Activated CD8-positive, alpha-beta T cell treated with anti-CD3 and anti-CD28 coated beads, Interleukin-2, amount 10 ng/mL, durations not matched to agents 7 days and 5 days (primary cell): ENCODE results near the gene PLCL2. TPM values are rescaled to one million over a fixed set of nuclear protein-coding genes. Genes with fewer than 3 reads are reported as not detected.

Experiments
- ATAC-seq: fragments of 150-1000 bp; cut with Tn5 transposase; one replicate; pipeline ENCODE4 v1.10.0; 2021; ENCODE audit warnings: moderate library complexity
- CTCF ChIA-PET: fragments of 350-600 bp; sonication (Branson Sonifier 250); formaldehyde crosslinking; loops from one replicate; lab custom pipeline; 2021; ENCODE audit warnings: antibody characterized with exemption; lab: Charles Lee
- POLR2A ChIA-PET: fragments of 350-600 bp; sonication (Branson Sonifier 250); formaldehyde crosslinking; loops from one replicate; lab custom pipeline; 2021; ENCODE audit warnings: antibody characterized with exemption; lab: Charles Lee
- DNase-seq: peaks from one replicate; pipeline ENCODE4 v3.0.0-alpha.2; 2020
- H3K27ac Mint-ChIP-seq: one replicate; pipeline ENCODE4 v1.8.0; 2021; ENCODE audit warnings: mild to moderate bottlenecking, mixed read lengths
- H3K27me3 Mint-ChIP-seq: one replicate; pipeline ENCODE4 v1.8.0; 2021; ENCODE audit warnings: low read depth, mixed read lengths
- H3K36me3 Mint-ChIP-seq: one replicate; pipeline ENCODE4 v1.8.0; 2021; ENCODE audit warnings: low read depth, mixed read lengths
- H3K4me1 Mint-ChIP-seq: one replicate; pipeline ENCODE4 v1.8.0; 2021; ENCODE audit warnings: low read depth, mixed read lengths
- H3K4me3 Mint-ChIP-seq: one replicate; pipeline ENCODE4 v1.8.0; 2021; ENCODE audit warnings: mild to moderate bottlenecking, mixed read lengths
- H3K9me3 Mint-ChIP-seq: one replicate; pipeline ENCODE4 v1.8.0; 2022; ENCODE audit warnings: mixed read lengths; ENCODE audit not compliant: insufficient read depth
- total RNA-seq, 2 experiments: library from RNA; stranded (reverse); gene quantifications; one replicate each; pipeline ENCODE4 v1.2.3, GENCODE V29; 2021

PLCL2 gene
- total RNA-seq, 2 experiments from 2014 or later: 33.9 to 35.8 TPM

GRCh38 chr3:17003457-17003856, 118.7 kb downstream of the PLCL2 start:
- ChIA-PET POLR2A (no interaction called here), CTCF (no interaction called here)
- Mint-ChIP-seq H3K27me3 (no peaks in the 10 kb centered on the region), H3K4me3 (no peak overlapping the region), H3K27ac (no peak overlapping the region), H3K9me3 (peaks cover 10% of the 10 kb centered on the region), H3K4me1 (peaks cover 29% of the 10 kb centered on the region), H3K36me3 (peaks cover 8% of the 10 kb centered on the region)
- ATAC-seq: no peak
- no peak for DNase-seq

GRCh38 chr3:17006132-17006852, 121.5 kb downstream of the PLCL2 start:
- CTCF ChIA-PET: interaction anchor here (0.7 to 2.5 kb wide), 4 partner anchors 11 to 24 kb away, joined by 3 to 7 read pairs (median 3); no protein-coding TSS in a partner anchor
- Mint-ChIP-seq H3K27me3 (no peaks in the 10 kb centered on the region), H3K9me3 (peaks cover 5% of the 10 kb centered on the region), H3K4me1 (peaks cover 27% of the 10 kb centered on the region), H3K36me3 (peaks cover 27% of the 10 kb centered on the region), H3K4me3 (no peak overlapping the region), H3K27ac (no peak overlapping the region)
- DNase-seq: no peak
- ATAC-seq: no peak
- POLR2A ChIA-PET: interaction anchor here (0.7 kb wide), 1 partner anchor 15 kb away, joined by 4 read pairs; no protein-coding TSS in a partner anchor

- H3K27me3 Mint-ChIP-seq: no peaks in the 10 kb centered on the region
- H3K9me3 Mint-ChIP-seq: no peaks in the 10 kb centered on the region
- peaks cover 27% of the 10 kb centered on the region for H3K4me1 Mint-ChIP-seq
- H3K4me3 Mint-ChIP-seq: no peak overlapping the region
- H3K36me3 Mint-ChIP-seq: peaks cover 28% of the 10 kb centered on the region
- DNase-seq: no peak
- ChIA-PET POLR2A (no interaction called here), CTCF (interaction anchor here (1.2 to 2.5 kb wide), 2 partner anchors 14 to 15 kb away, joined by 3 to 7 read pairs; no protein-coding TSS in a partner anchor)
- no peak overlapping the region for H3K27ac Mint-ChIP-seq
- ATAC-seq: no peak
Observed at GRCh38 chr3:17007284-17007683, 122.5 kb downstream of the PLCL2 start.

- ChIA-PET POLR2A (no interaction called here), CTCF (interaction anchor here (1.3 kb wide), 1 partner anchor 15 kb away, joined by 3 read pairs; no protein-coding TSS in a partner anchor)
- DNase-seq (no peak), ATAC-seq (no peak)
- peaks cover 34% of the 10 kb centered on the region for H3K36me3 Mint-ChIP-seq
- H3K4me1 Mint-ChIP-seq: peaks cover 25% of the 10 kb centered on the region
- no peak overlapping the region for H3K27ac Mint-ChIP-seq
- H3K27me3 Mint-ChIP-seq: no peaks in the 10 kb centered on the region
- no peak overlapping the region for H3K4me3 Mint-ChIP-seq
- H3K9me3 Mint-ChIP-seq: no peaks in the 10 kb centered on the region
Observed at GRCh38 chr3:17009826-17010225, 125.1 kb downstream of the PLCL2 start.

GRCh38 chr3:17011728-17012338, 127.1 kb downstream of the PLCL2 start:
- H3K36me3 Mint-ChIP-seq: peaks cover 46% of the 10 kb centered on the region
- CTCF ChIA-PET: no interaction called here

GRCh38 chr3:17013050-17013449, 128.3 kb downstream of the PLCL2 start:
- Mint-ChIP-seq H3K27ac (no peak overlapping the region), H3K36me3 (peaks cover 51% of the 10 kb centered on the region), H3K9me3 (no peaks in the 10 kb centered on the region), H3K4me3 (no peak overlapping the region), H3K4me1 (peaks cover 9% of the 10 kb centered on the region), H3K27me3 (no peaks in the 10 kb centered on the region)
- DNase-seq (no peak), ATAC-seq (no peak)
- POLR2A ChIA-PET: no interaction called here
- CTCF ChIA-PET: no interaction called here

More at GRCh38 chr3:17011728-17012338, 127.1 kb downstream of the PLCL2 start:
- ATAC-seq (no peak), DNase-seq (no peak)
- Mint-ChIP-seq H3K27ac (no peak overlapping the region), H3K27me3 (no peaks in the 10 kb centered on the region), H3K4me3 (no peak overlapping the region), H3K9me3 (no peaks in the 10 kb centered on the region), H3K4me1 (peaks cover 8% of the 10 kb centered on the region)
- POLR2A ChIA-PET: no interaction called here

- peaks cover 51% of the 10 kb centered on the region for H3K36me3 Mint-ChIP-seq
Observed at GRCh38 chr3:17013571-17013970, 128.8 kb downstream of the PLCL2 start.

GRCh38 chr3:17014284-17014683, 129.5 kb downstream of the PLCL2 start:
- Mint-ChIP-seq H3K36me3 (peaks cover 48% of the 10 kb centered on the region), H3K27me3 (no peaks in the 10 kb centered on the region), H3K9me3 (no peaks in the 10 kb centered on the region), H3K4me1 (peaks cover 6% of the 10 kb centered on the region), H3K27ac (no peak overlapping the region), H3K4me3 (no peak overlapping the region)
- ChIA-PET CTCF (interaction anchor here (1.5 kb wide), 1 partner anchor 11 kb away, joined by 5 read pairs; no protein-coding TSS in a partner anchor), POLR2A (no interaction called here)
- no peak for ATAC-seq
- no peak for DNase-seq

More at GRCh38 chr3:17013571-17013970, 128.8 kb downstream of the PLCL2 start:
- no peak for ATAC-seq
- Mint-ChIP-seq H3K27ac (no peak overlapping the region), H3K4me3 (no peak overlapping the region), H3K27me3 (no peaks in the 10 kb centered on the region), H3K9me3 (no peaks in the 10 kb centered on the region), H3K4me1 (peaks cover 6% of the 10 kb centered on the region)
- ChIA-PET CTCF (no interaction called here), POLR2A (no interaction called here)
- DNase-seq: no peak

GRCh38 chr3:17014709-17015108, 130.0 kb downstream of the PLCL2 start:
- Mint-ChIP-seq H3K4me3 (no peak overlapping the region), H3K27me3 (no peaks in the 10 kb centered on the region), H3K36me3 (peaks cover 46% of the 10 kb centered on the region), H3K27ac (no peak overlapping the region), H3K4me1 (peaks cover 6% of the 10 kb centered on the region), H3K9me3 (no peaks in the 10 kb centered on the region)
- DNase-seq (no peak), ATAC-seq (no peak)
- ChIA-PET CTCF (interaction anchor here (1.5 kb wide), 1 partner anchor 11 kb away, joined by 5 read pairs; no protein-coding TSS in a partner anchor), POLR2A (no interaction called here)

GRCh38 chr3:17021614-17022013, 136.9 kb downstream of the PLCL2 start:
- ChIA-PET POLR2A (interaction anchor here (0.6 kb wide), 1 partner anchor 15 kb away, joined by 4 read pairs; no protein-coding TSS in a partner anchor), CTCF (interaction anchor here (0.7 to 2.1 kb wide), 3 partner anchors 11 to 30 kb away, joined by 3 to 7 read pairs (median 5); no protein-coding TSS in a partner anchor)
- ATAC-seq (no peak), DNase-seq (no peak)
- no peaks in the 10 kb centered on the region for H3K9me3 Mint-ChIP-seq
- no peak overlapping the region for H3K27ac Mint-ChIP-seq
- peaks cover 49% of the 10 kb centered on the region for H3K4me1 Mint-ChIP-seq
- H3K27me3 Mint-ChIP-seq: no peaks in the 10 kb centered on the region
- H3K36me3 Mint-ChIP-seq: peaks cover 47% of the 10 kb centered on the region
- no peak overlapping the region for H3K4me3 Mint-ChIP-seq

GRCh38 chr3:17023006-17023664, 138.4 kb downstream of the PLCL2 start:
- H3K36me3 Mint-ChIP-seq: peaks cover 42% of the 10 kb centered on the region
- peak overlapping the region; percentile 30 for H3K4me3 Mint-ChIP-seq
- no peaks in the 10 kb centered on the region for H3K9me3 Mint-ChIP-seq
- peak; percentile 99 for ATAC-seq
- POLR2A ChIA-PET: interaction anchor here (0.5 to 0.9 kb wide), 2 partner anchors 137 to 1082 kb away, joined by 3 to 4 read pairs; no protein-coding TSS in a partner anchor
- H3K27me3 Mint-ChIP-seq: no peaks in the 10 kb centered on the region
- peak overlapping the region; percentile 77 for H3K27ac Mint-ChIP-seq
- CTCF ChIA-PET: interaction anchor here (0.8 to 2.1 kb wide), 5 partner anchors 10 to 425 kb away, joined by 3 to 7 read pairs (median 3); partner anchors contain the start of gene PLCL2
- DNase-seq: peak; percentile 66
- peaks cover 49% of the 10 kb centered on the region for H3K4me1 Mint-ChIP-seq
